ENCODE results near the gene CCDC141.

Gene CCDC141

DNA sequence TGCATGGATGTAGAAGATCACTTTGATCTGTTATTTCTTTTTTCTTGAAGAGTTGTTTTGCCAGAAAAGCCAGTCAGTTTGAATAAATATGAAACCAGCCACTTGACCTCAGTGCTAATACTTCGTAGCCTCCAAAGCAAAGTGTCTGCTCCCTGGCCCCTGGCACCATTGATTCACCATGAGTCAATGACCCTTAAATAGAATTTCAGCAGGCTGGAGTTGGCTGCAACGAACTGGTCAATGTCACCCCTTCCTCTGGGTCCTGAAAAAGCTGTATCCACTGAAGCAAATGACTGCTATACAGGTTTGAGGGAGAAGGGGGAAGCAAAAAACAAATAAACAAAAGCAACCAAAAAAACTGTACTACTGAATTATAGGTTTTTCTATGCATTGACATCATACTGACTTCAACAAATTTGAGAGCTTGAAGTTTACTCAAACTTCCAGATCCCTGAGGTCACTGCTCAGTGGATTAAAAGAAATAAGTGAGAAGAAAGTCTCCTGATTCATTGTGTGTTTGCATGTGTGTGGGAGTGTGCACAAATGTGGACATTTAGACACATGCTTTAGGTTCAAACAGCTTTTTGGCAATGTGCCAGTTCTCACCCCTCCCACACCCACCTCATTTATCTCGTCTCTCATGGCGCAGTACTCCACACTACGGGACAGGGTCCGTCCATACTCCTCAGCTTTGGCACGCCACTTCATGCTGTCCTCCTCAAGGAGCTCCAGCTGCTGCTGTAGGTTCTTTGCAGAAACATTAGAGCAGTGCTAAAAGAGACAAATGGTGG is 184.6 kb downstream of the CCDC141 start:
- no peak for DNase-seq (ENCODE audit: low spot score)

DNA sequence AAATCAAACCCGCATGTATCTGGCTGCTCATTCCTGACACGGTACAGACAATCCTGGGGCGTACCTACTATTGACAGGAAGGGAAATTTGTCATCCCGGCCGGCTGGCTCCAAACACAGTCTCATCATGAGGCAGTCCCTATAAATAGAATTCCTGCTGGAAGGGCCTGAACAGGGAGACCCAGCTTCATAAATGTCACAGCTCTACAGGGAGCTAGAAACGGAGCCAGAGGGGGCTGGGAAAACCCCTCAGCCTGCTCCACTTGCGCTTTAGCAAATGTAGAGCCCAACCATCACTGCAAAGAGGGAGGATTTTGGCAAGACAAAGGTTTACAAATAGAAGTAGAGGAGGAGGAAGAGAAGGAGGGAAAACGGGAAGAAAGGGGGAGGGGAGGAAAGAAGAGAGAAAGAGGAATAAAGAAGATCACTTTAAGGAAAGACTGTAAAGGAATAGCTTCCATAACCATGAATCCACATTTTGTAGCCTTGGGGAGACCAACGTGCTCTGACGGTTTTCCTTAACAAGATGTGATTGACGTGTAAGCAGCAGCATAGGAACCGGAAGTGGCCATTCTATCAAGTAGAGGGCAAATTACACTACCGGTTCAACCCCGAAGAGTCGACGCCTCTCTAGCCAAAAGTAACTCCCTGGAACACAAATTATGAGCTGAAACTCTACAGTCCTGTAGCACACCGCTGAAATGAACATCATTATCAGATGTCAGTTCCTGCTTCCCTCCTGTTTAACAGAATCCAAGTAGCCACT is 185.9 kb downstream of the CCDC141 start:
- DNase-seq (ENCODE audit: low spot score), result no peak

- no peak for DNase-seq (ENCODE audit: low spot score)
Observed at GRCh38 chr2:178863130-178863855, 186.6 kb downstream of the CCDC141 start.

DNA sequence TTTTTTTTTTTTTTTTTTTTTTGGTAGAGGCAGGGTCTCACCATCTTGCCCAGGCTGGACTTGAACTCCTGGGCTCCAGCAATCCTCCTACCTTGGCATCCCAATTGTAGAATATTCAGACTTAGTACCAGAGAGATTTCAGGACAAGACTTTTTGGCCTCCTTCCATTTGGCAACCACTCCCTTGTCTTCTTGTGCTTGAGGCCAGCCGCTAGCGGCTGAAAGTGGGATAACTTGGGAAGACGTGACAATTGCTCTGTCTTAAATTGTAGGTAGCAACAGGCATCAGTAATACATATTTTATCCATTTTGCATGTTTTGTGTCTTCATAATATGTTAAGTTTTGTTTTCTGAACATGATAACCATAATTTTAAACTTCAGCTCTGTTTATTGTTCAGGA is 189.4 kb downstream of the CCDC141 start:
- no peak for DNase-seq (ENCODE audit: low spot score)

- DNase-seq (ENCODE audit: low spot score), result no peak
Observed at GRCh38 chr2:178859730-178860129, 190.2 kb downstream of the CCDC141 start.

- no peak for DNase-seq (ENCODE audit: low spot score)
Observed at GRCh38 chr2:178858896-178859625, 190.9 kb downstream of the CCDC141 start.

DNA sequence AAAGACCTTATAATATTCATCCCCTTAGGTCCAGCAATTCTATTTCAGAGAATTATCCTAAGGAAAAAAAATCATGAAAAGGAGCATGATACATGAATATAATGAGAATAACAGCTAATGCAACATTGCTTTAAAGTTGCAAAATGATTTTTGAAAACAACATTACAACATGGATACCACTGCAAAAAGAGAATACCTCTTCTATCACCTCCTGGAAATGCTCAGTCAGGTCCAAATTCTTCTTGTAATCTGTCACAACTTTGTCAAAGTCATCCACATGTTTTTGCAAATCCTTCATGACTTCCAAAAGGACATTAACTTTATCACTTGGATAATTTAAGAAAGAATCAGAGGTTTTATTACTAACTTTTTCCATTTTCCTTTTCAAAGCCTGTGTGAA is 194.8 kb downstream of the CCDC141 start:
- no peak for DNase-seq (ENCODE audit: low spot score)

DNA sequence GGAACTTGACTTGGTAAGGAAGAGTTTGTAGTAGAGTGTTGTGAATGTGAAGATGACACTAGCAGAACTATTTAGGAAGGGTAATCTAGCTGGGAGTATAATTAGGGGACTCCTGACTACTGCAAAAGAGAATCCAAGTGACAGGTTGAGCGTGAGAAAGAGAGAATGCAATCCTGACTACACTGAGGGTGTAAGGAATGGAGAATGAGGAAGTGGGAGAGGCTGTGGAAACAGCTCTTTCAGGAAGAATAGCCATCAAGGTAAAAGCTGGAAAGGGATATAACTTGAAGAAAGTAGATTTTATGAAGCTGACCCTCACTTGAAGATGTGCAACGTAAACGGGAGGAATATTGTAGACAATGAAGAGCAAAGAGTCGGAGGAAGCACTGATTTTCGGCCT is 201.6 kb downstream of the CCDC141 start:
- DNase-seq (ENCODE audit: low spot score), result no peak

DNA sequence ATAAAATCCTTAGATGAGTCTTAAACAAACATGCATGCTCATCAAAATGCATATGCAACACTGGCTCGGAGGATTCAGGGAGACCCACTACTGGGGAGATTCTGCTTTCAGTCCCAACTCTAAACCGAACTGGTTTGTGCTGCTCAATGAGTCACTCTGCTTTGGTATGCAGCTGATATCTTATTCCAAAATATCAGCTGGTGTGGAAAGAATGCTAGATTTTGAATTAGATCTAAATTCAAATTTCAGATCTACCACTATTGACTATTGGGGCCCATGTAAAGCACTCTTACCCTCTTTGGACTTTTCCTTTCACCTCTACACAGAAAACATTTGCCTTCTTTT is 203.5 kb downstream of the CCDC141 start:
- DNase-seq (ENCODE audit: low spot score), result no peak

DNA sequence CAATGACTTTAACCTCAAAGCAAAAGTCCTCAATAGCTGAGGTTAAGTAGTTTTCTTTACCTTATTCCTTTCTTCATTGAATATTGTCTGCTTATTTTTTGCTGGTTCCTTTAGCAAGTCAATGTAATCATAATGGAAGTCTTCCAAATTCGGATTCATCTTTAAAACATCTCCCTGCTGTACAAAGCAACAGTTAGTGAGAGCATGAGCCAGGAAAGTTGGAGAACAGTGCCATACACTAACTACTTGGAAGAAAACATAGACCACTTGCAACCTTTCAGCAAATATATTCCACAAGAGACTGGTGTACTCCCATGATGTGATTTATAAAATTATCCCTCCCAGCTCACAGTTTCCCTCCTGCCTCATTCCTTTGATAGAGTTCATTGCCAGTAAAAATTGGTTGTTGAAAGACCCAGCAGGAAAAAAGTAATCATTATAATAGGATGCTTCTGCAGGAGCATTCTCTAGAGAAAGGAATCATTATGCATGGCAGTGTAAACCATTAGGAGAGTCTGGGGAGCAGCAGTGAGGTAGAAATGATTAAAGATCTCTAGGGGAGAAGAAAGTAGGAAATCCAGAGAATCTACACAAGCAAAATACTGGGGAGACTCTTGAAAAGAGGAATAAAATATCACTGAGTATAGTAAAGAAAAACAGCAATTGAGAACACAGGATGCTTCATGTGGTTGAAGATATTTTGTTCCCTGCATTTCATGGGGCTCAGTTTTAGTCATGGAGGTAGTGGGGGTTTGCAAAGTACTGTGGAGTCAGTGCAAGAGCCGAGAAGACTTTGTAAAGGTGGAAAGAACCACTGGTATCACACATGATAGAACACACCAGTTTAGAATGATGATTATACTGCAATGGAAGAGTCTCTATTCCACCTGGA is 204.1 kb downstream of the CCDC141 start:
- DNase-seq (ENCODE audit: low spot score), result no peak

DNA sequence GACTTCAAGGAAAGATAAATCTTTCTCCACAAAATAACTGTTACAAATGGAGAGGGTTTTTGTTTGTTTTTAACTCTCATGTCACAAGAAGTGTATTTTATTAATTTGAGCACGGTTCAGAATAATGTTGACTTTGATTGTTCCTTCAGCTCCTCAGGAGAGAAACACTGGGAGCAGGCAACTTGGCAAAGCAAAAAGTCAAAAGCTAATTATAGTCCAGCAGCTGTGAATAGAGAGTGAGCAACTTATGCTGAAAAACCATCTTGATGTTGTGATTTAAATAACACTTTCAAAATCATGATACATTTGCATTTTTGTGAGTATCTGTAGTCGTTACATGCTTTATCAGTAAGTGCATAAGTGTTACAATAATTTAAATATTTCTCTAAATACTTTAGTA is 205.2 kb downstream of the CCDC141 start:
- DNase-seq (ENCODE audit: low spot score), result no peak

DNA sequence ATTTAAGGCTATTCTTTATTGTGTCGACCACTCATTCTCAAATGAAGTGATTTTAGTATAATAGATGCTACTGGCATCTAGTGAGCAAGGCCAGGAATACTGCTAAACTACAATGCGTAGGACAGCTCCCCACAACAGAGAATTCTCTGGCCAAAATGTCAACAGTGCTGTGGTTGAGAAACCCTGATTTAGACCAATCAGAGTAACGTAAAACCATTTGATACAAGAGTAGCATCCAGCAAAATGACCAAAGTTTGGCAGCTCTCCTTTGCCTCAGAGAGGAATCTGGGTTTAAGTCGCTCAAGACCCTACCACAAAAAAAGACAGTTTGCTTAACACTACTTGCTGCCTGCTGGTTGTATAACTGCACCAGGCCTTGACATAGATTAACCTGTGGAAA is 205.7 kb downstream of the CCDC141 start:
- no peak for DNase-seq (ENCODE audit: low spot score)

GRCh38 chr2:178843697-178844096 is 206.2 kb downstream of the CCDC141 start:
- DNase-seq (ENCODE audit: low spot score), result no peak

DNA sequence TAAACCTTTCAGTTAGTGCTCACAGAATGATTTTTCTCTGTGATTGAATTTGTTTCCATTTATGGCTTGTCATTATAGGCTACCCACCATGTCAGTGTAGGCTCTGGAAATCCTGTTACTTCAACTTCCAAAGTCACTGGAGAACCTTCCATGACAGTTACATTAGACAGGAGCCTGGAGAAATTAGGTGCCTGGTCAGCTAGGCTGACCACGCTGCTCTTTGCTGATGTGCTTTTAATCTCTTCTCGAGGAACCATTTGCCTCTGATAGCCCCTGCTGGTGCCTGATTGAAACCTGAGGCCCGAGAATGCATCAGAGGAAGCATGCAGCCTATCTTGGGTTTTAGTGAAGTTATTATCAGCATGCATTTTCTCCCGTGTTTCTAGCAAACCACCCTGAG is 213.1 kb downstream of the CCDC141 start:
- no peak for DNase-seq (ENCODE audit: low spot score)

GRCh38 chr2:178834086-178834485 is 215.9 kb downstream of the CCDC141 start:
- no peak for DNase-seq (ENCODE audit: low spot score)

- DNase-seq (ENCODE audit: low spot score), result no peak
Observed at GRCh38 chr2:178833382-178833781, 216.6 kb downstream of the CCDC141 start.

DNA sequence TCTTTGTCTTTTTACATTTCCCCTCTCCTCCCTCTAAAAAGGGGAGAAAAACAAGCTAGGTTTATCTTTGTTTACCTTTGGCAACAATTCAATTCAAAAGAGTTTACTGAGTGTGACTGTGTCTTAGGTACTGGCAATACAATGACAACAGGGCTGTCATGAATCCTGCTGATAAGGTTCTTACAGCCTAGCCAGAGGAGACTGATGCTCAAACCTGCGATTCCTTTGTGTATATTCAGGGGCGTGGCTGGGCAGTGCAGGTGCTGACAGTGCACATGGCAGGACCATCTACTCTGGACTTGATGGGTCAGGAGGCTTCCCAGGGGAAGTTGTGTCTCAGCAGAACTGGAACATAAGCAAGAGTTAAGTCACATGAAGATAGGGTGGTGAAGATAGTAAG is 219.5 kb downstream of the CCDC141 start:
- DNase-seq (ENCODE audit: low spot score), result no peak

DNA sequence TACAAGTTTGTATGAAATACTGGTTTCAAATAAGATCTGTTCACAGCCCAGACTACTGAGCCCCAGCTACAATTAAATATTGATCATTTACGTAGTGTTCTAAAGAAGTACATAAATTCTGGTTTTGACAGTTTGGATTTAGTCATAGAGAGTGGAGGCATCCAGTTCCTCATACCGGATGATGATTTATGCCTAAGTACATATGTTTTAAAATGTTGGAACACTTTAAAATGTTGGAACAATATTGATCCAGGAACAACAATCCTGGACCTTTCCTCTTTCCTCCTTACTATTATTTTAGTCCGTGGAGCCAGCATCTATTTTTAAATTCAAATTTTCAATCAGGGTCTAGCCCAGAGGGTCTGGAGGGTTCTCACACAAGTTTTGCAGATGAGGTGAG is 220.0 kb downstream of the CCDC141 start:
- no peak for DNase-seq (ENCODE audit: low spot score)

DNA sequence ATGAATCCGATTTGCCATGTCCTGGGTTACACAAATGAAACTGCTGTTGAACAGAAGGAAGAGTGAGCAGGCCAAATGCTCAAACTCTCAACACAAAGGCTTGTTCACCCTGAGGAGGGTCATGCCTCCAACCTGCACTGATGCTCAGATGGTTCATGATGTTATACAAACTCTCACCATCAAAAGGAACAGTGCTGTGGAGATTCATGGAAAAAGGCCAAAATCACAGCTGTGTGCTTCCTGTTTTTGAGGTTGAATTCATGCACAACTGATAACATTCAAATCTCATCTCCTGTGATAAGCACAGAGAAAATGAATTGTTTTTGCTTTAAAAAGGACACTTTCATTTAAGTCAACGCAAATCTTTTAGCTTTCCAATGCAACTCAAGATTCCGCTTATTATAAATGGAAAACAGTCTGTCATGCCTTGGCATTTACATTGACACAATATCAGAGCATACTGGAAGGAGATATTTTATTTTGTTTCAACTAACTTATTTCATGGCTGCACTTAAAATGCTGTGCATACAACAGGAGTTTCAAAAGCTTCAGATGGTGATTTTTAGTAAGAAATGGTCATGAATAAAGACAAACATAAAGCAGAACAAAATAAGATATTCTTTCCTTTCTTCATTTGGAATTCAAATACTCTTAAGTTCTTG is 220.5 kb downstream of the CCDC141 start:
- no peak for DNase-seq (ENCODE audit: low spot score)

DNA sequence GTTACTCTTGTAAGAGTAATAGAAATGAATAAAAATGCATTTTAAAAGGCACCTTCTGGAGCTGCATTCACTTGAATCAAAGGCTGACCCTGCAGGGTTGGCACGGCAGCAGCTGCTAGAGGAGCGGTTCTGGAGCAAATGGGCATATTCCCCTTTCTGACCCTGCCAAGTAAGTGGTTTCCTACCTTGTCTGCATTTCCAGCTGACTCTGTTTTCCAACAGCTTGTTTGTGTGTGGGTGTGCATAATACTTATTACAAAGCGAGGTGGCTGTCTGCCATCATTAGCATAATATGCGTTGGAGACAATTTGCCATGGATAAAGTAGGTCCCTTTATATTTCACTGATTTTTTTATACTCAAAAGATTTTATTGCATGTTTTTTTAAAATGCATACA is 221.5 kb downstream of the CCDC141 start:
- DNase-seq (ENCODE audit: low spot score), result no peak
